ENCODE results near the gene AGT. TPM values are rescaled to one million over a fixed set of nuclear protein-coding genes. Genes with fewer than 3 reads are reported as not detected.
"Not testable (repeated sequence)": the region's sequence is repeated elsewhere in the genome, so short reads cannot be mapped to it uniquely, and the experiment has no call there.

The AGT gene
- total RNA-seq, 1 experiment from 2014 or later: not detected

- DNase-seq (ENCODE audit: low spot score): no peak
These were observed 32.7 kb upstream of the AGT start for GRCh38 chr1:230746617-230747016.

GRCh38 chr1:230745071-230745470 lies 31.1 kb upstream of the AGT start:
- in situ Hi-C loops (cut with HindIII; ENCODE audit: low sequenced_read_pairs): no loop called here
- no peak for DNase-seq (ENCODE audit: low spot score)

More at GRCh38 chr1:230746617-230747016, 32.7 kb upstream of the AGT start:
- in situ Hi-C loops (cut with HindIII; ENCODE audit: low sequenced_read_pairs): no loop called here

GRCh38 chr1:230744382-230744781 lies 30.5 kb upstream of the AGT start:
- in situ Hi-C loops (cut with HindIII; ENCODE audit: low sequenced_read_pairs): no loop called here
- DNase-seq (ENCODE audit: low spot score): no peak

- in situ Hi-C loops (cut with HindIII; ENCODE audit: low sequenced_read_pairs): no loop called here
These were observed 30.0 kb upstream of the AGT start for GRCh38 chr1:230743899-230744298.

GRCh38 chr1:230739564-230740290 lies 25.8 kb upstream of the AGT start:
- in situ Hi-C loops (cut with HindIII; ENCODE audit: low sequenced_read_pairs): no loop called here
- DNase-seq (ENCODE audit: low spot score): no peak

More at GRCh38 chr1:230743899-230744298, 30.0 kb upstream of the AGT start:
- DNase-seq (ENCODE audit: low spot score): peak; percentile 65

- no peak for DNase-seq (ENCODE audit: low spot score)
- in situ Hi-C loops (cut with HindIII; ENCODE audit: low sequenced_read_pairs): no loop called here
These were observed 23.8 kb upstream of the AGT start for GRCh38 chr1:230737622-230738262.

GRCh38 chr1:230735447-230735846 lies 21.5 kb upstream of the AGT start:
- no peak for DNase-seq (ENCODE audit: low spot score)

GRCh38 chr1:230730977-230731376 lies 17.1 kb upstream of the AGT start:
- no peak for DNase-seq (ENCODE audit: low spot score)
- in situ Hi-C loops (cut with HindIII; ENCODE audit: low sequenced_read_pairs): no loop called here

More at GRCh38 chr1:230735447-230735846, 21.5 kb upstream of the AGT start:
- in situ Hi-C loops (cut with HindIII; ENCODE audit: low sequenced_read_pairs): no loop called here

- in situ Hi-C loops (cut with HindIII; ENCODE audit: low sequenced_read_pairs): no loop called here
- peak; percentile 62 for DNase-seq (ENCODE audit: low spot score)
These were observed 14.9 kb upstream of the AGT start for GRCh38 chr1:230728710-230729392.

- DNase-seq (ENCODE audit: low spot score): no peak
- in situ Hi-C loops (cut with HindIII; ENCODE audit: low sequenced_read_pairs): no loop called here
These were observed 11.5 kb upstream of the AGT start for GRCh38 chr1:230725256-230726012.

- in situ Hi-C loops (cut with HindIII; ENCODE audit: low sequenced_read_pairs); DNase-seq (ENCODE audit: low spot score): not testable (repeated sequence)
These were observed 8.1 kb upstream of the AGT start for GRCh38 chr1:230721849-230722522.

- no peak for DNase-seq (ENCODE audit: low spot score)
- in situ Hi-C loops (cut with HindIII; ENCODE audit: low sequenced_read_pairs): no loop called here
These were observed 3.3 kb upstream of the AGT start for GRCh38 chr1:230717251-230717650.

GRCh38 chr1:230716453-230716852 lies 2.5 kb upstream of the AGT start:
- DNase-seq (ENCODE audit: low spot score); in situ Hi-C loops (cut with HindIII; ENCODE audit: low sequenced_read_pairs): not testable (repeated sequence)

GRCh38 chr1:230715510-230715909 lies 1.6 kb upstream of the AGT start:
- in situ Hi-C loops (cut with HindIII; ENCODE audit: low sequenced_read_pairs): no loop called here
- no peak for DNase-seq (ENCODE audit: low spot score)

- no peak for DNase-seq (ENCODE audit: low spot score)
- in situ Hi-C loops (cut with HindIII; ENCODE audit: low sequenced_read_pairs): no loop called here
These were observed 391 bp downstream of the AGT start for GRCh38 chr1:230713547-230713914.

- DNase-seq (ENCODE audit: low spot score): peak; percentile 44
- in situ Hi-C loops (cut with HindIII; ENCODE audit: low sequenced_read_pairs): no loop called here
These were observed 784 bp downstream of the AGT start for GRCh38 chr1:230713138-230713537.

GRCh38 chr1:230712470-230712942 lies 1.4 kb downstream of the AGT start:
- in situ Hi-C loops (cut with HindIII; ENCODE audit: low sequenced_read_pairs): no loop called here
- DNase-seq (ENCODE audit: low spot score): peak; percentile 91

GRCh38 chr1:230711245-230711644 lies 2.7 kb downstream of the AGT start:
- peak; percentile 36 for DNase-seq (ENCODE audit: low spot score)
- in situ Hi-C loops (cut with HindIII; ENCODE audit: low sequenced_read_pairs): no loop called here

- in situ Hi-C loops (cut with HindIII; ENCODE audit: low sequenced_read_pairs): no loop called here
- no peak for DNase-seq (ENCODE audit: low spot score)
These were observed 3.4 kb downstream of the AGT start for GRCh38 chr1:230710543-230710904.

Data from G401 (cell line).